Activated naive CD8-positive, alpha-beta T cell treated with anti-CD3 and anti-CD28 coated beads, Interleukin-2, amount 10 ng/mL, durations not matched to agents 7 days and 5 days (primary cell): ENCODE data around the gene ZFYVE28. TPM values are rescaled to one million over a fixed set of nuclear protein-coding genes. Genes with fewer than 3 reads are reported as not detected.

ENCODE experiments used
- ATAC-seq: fragments of 150-1000 bp; cut with Tn5 transposase; one replicate; pipeline ENCODE4 v1.10.0; 2021; ENCODE audit warnings: low read depth, moderate library complexity
- POLR2A ChIA-PET: fragments of 350-600 bp; sonication (Branson Sonifier 250); formaldehyde crosslinking; loops from one replicate; lab custom pipeline; 2021; ENCODE audit warnings: antibody characterized with exemption; lab: Charles Lee
- DNase-seq: peaks from one replicate; pipeline ENCODE4 v3.0.0; 2021
- H3K27ac Mint-ChIP-seq: one replicate; pipeline ENCODE4 v1.8.0; 2022; ENCODE audit warnings: mild to moderate bottlenecking, mixed read lengths
- H3K27me3 Mint-ChIP-seq: one replicate; pipeline ENCODE4 v1.8.0; 2022; ENCODE audit warnings: mild to moderate bottlenecking, moderate library complexity, mixed read lengths
- H3K36me3 Mint-ChIP-seq: one replicate; pipeline ENCODE4 v1.8.0; 2021; ENCODE audit warnings: mild to moderate bottlenecking, mixed read lengths
- H3K4me1 Mint-ChIP-seq: one replicate; pipeline ENCODE4 v1.8.0; 2021; ENCODE audit warnings: mixed read lengths
- H3K4me3 Mint-ChIP-seq: one replicate; pipeline ENCODE4 v1.8.0; 2022; ENCODE audit warnings: mild to moderate bottlenecking, moderate library complexity, mixed read lengths
- H3K9me3 Mint-ChIP-seq: one replicate; pipeline ENCODE4 v1.8.0; 2021; ENCODE audit warnings: mixed read lengths
- total RNA-seq, 2 experiments: library from RNA; stranded (reverse); gene quantifications; one replicate each; pipeline ENCODE4 v1.2.3, GENCODE V29; 2021

ZFYVE28 gene
- total RNA-seq, 2 experiments from 2014 or later, result 16.1 to 17.7 TPM

DNA sequence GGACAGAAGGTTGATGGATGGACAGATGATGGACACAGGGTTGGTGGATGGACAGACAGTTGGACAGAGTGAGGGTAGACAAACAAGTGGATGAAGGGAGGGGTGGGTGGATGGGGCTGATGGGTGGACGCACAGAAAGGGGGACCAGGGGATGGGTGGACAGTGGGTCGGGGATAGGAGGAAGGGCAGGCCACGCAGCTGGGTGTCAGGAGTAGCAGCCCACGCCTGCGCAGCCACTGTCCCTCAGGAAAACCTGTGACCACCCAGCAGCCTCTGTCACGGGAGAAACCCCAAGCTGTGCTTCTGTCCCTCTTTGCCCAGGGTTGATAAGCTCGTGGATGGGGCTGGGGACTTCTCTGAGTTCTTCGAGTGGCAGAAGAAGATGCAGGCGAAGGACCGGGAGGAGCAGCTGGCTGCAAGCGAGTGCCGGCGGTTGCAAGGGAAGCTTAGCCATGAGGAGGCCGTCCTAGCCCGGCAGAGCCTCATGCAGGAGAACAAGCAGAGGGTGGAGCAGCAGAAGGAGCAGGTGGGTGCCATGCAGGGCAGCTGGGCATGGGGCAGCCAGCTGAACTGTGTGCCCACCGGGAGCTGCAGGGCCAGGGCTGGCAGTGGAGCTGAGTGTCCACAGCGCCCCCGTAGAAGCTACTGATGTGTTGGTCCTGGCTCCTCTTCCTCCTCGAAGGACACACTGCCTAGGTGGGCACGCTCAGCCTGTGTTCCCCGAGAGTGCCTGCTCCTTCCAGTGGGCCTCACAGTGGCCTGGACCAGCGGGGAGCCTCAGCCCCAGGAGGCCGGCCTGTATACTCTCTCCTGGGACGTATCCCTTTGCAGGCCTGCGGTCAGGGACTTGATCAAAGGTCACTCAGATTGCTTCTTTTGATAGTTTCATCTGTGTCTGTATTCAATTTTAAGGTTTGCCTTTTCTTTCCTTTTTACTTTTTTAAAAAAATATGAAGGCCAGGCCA, 33.7 kb upstream of the ZFYVE28 start:
- DNase-seq (no peak), ATAC-seq (no peak)
- POLR2A ChIA-PET, result no interaction called here
- Mint-ChIP-seq H3K27me3 (peaks cover 9% of the 10 kb centered on the region), H3K9me3 (no peaks in the 10 kb centered on the region), H3K4me1 (no peaks in the 10 kb centered on the region), H3K36me3 (no peaks in the 10 kb centered on the region), H3K27ac (no peak overlapping the region), H3K4me3 (no peak overlapping the region)

DNA sequence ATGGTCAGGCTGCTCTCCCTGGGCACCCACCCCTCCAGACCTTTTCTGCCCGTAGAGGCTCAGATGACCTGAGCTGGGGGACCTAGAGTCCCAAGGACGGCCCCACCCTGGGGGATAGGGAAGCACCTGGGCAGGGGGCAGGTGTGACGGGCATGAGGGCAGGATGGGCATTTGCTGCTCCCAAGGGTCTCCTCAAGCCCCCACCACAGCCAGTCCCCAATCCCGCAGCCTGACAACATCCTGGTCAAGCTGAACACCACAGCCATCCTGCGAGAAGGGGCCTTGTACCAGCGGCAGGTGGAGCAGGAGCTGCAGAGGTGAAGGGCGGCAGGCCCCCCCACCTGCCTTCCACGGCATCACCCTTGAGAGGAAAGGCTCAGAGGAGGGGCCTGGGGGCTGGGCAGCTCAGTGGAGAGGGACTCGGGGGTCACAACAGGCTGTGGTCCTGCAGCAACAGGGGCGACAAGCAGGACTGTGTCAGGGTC, 32.6 kb upstream of the ZFYVE28 start:
- Mint-ChIP-seq H3K4me1 (no peaks in the 10 kb centered on the region), H3K27ac (no peak overlapping the region), H3K9me3 (no peaks in the 10 kb centered on the region), H3K27me3 (peaks cover 5% of the 10 kb centered on the region), H3K36me3 (no peaks in the 10 kb centered on the region), H3K4me3 (no peak overlapping the region)
- POLR2A ChIA-PET, result interaction anchor here (1.0 kb wide), 1 partner anchor 17 kb away, joined by 3 read pairs; no protein-coding TSS in a partner anchor
- DNase-seq (no peak), ATAC-seq (no peak)

DNA sequence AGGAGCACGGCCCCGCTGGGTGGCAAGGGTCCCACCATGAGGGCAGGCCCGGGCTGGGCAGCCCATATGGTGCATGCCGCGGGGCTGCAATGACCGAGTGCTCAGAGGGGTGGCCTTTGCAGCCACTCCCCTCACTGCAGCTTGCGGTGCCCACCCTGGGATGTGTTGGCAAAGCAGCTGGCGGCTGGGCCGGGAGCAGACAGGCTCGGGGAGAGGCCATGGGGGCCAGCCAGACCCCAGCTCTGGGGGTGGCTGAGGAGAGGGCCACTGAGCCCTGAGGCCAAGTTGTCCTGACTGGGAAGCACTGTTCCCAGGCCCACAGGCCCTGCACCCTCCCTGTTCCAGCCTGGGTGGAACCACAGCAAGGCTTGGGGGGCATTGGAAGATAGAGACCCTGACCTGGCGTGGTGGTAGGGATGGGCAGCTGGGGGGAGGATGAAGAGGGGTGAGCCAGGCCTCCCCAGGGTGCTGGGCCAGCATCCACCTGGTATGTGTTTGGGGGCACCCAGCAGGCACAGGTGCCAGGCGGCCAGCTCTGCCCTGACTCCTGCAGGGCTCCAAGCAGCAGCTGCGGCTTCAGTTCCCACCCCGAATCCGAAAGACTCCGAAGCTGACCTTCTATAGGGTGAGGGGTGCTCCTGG, 32.1 kb upstream of the ZFYVE28 start:
- DNase-seq (no peak), ATAC-seq (no peak)
- POLR2A ChIA-PET, result interaction anchor here (1.0 kb wide), 1 partner anchor 17 kb away, joined by 3 read pairs; no protein-coding TSS in a partner anchor
- H3K27ac Mint-ChIP-seq, result no peak overlapping the region
- no peaks in the 10 kb centered on the region for H3K4me1 Mint-ChIP-seq
- no peak overlapping the region for H3K4me3 Mint-ChIP-seq
- no peaks in the 10 kb centered on the region for H3K36me3 Mint-ChIP-seq
- peaks cover 5% of the 10 kb centered on the region for H3K27me3 Mint-ChIP-seq
- no peaks in the 10 kb centered on the region for H3K9me3 Mint-ChIP-seq

DNA sequence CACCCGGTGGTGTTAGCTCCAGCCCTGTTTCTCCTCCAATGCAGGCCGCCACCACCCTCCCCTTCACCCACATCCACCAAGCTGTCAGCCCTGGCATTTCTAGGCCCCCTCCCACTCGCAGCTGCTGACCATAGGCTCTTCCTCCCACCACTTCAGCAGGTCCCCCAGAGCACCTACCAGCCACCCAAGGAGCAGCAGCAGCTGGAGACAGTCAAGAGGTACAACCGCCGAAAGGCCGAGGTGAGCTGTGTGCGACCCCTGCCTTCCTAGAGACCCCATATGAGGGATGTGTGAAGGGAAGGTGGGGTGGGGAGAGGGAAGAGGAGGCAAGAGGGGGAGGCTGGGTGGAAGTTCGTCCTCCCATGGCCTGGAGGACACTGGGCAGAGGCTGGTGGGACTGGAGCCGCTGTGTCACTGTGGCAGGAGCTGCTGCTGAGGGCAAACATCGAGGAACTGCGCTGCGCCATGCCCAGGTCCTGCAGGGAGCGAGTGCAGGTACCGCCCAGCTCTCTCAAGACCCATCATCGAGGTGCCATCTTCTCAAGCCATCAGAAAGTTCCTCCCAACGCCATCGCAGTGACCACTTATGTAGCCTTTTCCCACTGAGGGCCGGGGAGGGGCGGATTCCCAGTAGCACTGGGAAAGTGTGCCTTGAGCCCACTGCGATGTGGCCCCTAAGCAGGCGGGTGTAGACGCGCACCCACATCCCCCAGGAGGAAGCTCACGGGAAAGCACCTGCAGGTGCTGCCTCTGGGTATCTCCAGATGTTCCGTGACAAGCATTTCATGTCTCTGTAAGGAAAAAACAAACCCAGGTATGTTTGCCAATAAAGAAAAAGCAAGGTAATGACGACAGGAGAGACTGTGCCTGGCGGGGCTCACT, 31.3 kb upstream of the ZFYVE28 start:
- Mint-ChIP-seq H3K4me1 (no peaks in the 10 kb centered on the region), H3K27me3 (peaks cover 5% of the 10 kb centered on the region), H3K27ac (no peak overlapping the region), H3K4me3 (no peak overlapping the region), H3K36me3 (no peaks in the 10 kb centered on the region), H3K9me3 (no peaks in the 10 kb centered on the region)
- DNase-seq, result no peak
- POLR2A ChIA-PET, result no interaction called here
- no peak for ATAC-seq

DNA sequence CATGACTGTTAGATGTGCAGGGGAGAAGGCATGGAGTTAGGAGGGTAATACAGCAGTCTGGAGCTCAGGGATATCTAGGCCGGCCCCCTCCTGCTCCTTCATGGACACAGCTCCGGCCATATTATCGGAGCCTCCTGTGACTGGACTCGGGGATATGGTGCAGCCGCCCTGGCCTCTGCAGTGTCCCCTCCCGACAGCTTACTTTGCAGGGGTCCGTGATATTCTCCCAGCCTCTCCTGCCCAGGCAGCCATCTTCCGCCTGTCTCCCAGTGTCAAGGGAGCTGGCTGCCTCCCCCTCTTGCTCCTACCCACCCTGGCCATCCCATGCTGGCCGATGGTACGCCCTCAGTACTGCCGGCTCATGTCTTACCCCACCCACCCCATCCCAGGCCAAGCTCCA, 30.6 kb upstream of the ZFYVE28 start:
- ATAC-seq, result no peak
- no peaks in the 10 kb centered on the region for H3K4me1 Mint-ChIP-seq
- H3K36me3 Mint-ChIP-seq, result no peaks in the 10 kb centered on the region
- H3K27me3 Mint-ChIP-seq, result peaks cover 5% of the 10 kb centered on the region
- POLR2A ChIA-PET, result no interaction called here
- no peaks in the 10 kb centered on the region for H3K9me3 Mint-ChIP-seq
- no peak overlapping the region for H3K4me3 Mint-ChIP-seq
- H3K27ac Mint-ChIP-seq, result no peak overlapping the region
- DNase-seq, result no peak

DNA sequence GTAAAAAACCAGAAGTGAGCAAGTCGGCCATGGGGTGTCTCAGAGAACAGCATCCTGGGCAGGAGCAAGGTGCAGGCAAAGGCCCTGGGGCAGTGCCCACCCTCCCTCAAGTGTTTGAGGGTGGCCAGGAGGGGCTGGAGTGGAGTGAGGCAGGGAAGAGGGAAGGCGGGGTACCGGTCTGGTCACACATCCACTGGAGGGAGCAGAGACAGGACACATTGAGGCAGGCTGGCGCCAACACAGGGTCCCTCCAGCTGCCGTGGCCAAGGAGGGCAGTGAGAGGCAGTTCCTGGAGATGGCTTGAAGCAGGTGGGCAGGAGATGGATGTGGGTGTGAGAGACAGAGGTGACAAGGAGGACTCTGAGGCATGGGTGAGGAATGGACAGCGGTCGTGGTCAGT, 30.1 kb upstream of the ZFYVE28 start:
- H3K9me3 Mint-ChIP-seq, result no peaks in the 10 kb centered on the region

DNA sequence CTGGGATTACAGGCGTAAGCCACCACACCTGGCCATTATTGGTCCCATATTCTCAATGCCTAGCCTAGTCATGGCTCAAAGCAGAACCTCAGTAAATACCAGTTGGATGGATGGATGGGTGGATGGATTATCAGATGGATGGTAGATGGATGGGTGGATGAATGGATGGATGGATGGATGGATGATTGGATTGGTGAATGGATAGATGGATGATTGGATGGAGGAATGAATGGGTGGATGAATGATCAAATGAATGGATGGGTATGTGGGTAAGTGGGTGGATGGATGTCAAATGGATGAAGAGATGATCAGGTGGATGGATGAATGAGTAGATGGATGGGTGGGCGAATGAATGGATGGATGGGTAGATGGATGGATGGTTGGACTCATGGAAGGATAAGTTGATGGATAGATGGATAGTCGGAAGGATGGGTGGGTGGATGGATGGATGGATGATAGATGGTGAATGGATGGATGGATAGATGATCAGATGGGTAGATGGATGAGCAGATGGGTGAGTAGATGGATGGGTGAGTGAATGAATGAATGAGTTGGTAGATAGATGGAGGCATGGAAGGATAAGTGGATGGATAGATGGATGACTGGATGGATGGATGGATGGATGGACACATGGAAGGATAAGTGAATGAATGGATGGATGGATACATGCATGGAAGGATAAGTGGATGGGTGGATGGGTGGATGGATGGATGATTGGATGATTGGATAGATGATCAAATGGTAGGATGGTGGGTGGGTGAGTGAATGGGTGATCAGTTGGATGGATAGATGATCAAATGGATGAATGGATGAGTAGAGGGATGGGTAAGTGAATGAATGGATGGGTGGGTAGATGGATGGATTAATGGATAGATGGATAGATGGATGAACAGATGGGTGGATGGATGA, 28.5 kb upstream of the ZFYVE28 start:
- no peak overlapping the region for H3K27ac Mint-ChIP-seq
- ATAC-seq, result no peak
- H3K9me3 Mint-ChIP-seq, result no peaks in the 10 kb centered on the region
- H3K27me3 Mint-ChIP-seq, result no peaks in the 10 kb centered on the region
- DNase-seq, result no peak
- POLR2A ChIA-PET, result no interaction called here
- no peaks in the 10 kb centered on the region for H3K4me1 Mint-ChIP-seq
- no peaks in the 10 kb centered on the region for H3K36me3 Mint-ChIP-seq
- H3K4me3 Mint-ChIP-seq, result no peak overlapping the region

More for the DNA sequence above, 30.1 kb upstream of the ZFYVE28 start:
- POLR2A ChIA-PET, result no interaction called here
- H3K4me1 Mint-ChIP-seq, result no peaks in the 10 kb centered on the region
- no peak overlapping the region for H3K27ac Mint-ChIP-seq
- DNase-seq (no peak), ATAC-seq (no peak)
- H3K27me3 Mint-ChIP-seq, result peaks cover 3% of the 10 kb centered on the region
- no peak overlapping the region for H3K4me3 Mint-ChIP-seq
- H3K36me3 Mint-ChIP-seq, result no peaks in the 10 kb centered on the region

DNA sequence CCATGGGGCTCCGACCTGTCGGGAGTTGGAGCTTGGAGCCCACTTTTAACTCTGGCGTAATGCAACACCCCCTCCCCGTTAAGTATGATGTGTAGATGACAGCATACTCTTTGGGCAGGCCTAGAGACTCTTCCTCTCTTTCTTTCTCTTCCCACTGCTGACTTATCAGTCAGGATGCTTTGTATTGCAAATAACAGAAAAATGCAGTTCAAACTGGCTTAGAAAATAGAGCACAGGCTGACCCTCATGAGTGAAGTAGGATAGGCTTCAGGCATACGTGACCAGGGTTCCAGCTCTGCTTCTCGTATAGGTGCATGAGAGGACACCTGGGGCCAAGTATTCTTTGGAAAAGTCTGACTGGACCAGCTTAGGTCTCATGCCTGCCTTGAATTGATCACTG, 27.1 kb upstream of the ZFYVE28 start:
- no peak for DNase-seq
- Mint-ChIP-seq H3K36me3 (no peaks in the 10 kb centered on the region), H3K4me3 (no peak overlapping the region), H3K27me3 (no peaks in the 10 kb centered on the region), H3K4me1 (peaks cover 3% of the 10 kb centered on the region), H3K9me3 (no peaks in the 10 kb centered on the region), H3K27ac (no peak overlapping the region)
- POLR2A ChIA-PET, result no interaction called here
- ATAC-seq, result no peak

DNA sequence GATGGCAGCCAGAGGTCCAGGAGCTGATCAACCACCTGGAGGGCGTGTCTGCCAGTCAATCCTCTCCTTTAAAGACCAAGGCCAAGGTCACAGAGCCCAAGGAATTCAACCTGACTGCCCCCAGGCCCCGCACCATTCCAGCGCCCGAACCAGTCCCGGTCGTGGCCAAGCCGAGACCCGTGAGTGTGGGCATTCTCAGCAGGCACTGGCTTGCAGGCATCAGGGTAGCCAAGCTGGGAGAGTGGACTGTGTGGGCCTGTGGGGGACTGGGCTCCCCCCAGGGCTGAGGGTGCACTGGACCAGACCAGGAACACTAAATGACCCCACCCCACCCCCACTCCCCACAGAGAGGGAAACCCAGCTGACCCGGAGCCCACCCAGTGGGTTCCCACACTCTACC, 26.7 kb upstream of the ZFYVE28 start:
- H3K27ac Mint-ChIP-seq, result no peak overlapping the region
- H3K4me3 Mint-ChIP-seq, result no peak overlapping the region
- no peaks in the 10 kb centered on the region for H3K27me3 Mint-ChIP-seq
- DNase-seq (no peak), ATAC-seq (no peak)
- peaks cover 3% of the 10 kb centered on the region for H3K4me1 Mint-ChIP-seq
- POLR2A ChIA-PET, result no interaction called here
- no peaks in the 10 kb centered on the region for H3K36me3 Mint-ChIP-seq
- no peaks in the 10 kb centered on the region for H3K9me3 Mint-ChIP-seq

DNA sequence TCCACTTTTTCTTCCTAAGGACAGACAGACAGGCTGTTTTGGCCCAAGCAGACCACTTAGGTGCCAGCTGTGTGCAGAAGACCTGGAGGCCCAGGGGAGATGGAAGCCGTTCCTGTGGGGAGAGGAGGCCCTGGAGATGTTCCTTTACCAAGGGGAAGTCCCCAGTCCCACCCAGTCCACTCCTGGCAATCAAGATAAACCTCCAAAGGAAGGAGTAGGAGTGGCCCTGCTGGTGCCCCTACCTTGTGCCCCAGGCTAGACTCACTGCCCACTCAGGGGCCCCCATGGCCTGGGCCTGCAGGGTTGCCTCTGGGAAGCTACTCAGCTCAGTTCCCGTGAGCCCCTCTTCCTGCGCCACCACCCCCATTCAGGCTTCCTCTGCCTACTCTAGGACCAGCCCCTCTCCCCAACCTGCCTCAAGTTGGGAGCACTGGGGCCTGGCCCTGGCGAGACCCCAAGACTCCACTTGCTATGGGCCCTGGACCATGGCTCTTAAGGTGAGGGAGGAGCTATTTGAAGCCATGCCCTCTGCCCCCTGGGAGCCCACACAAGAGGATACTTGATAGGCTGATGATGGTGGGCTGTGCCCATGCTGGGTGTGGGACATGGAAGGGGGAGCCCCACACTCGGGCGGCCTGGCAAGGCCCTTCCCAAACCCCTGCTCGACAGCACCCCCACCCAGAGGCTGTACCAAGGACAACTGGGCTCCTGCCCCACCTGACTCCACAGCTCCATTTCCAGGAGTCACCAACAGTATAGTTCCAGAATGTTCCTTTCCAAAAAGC, 25.7 kb upstream of the ZFYVE28 start:
- ATAC-seq (no peak), DNase-seq (no peak)
- H3K4me3 Mint-ChIP-seq, result no peak overlapping the region
- no peaks in the 10 kb centered on the region for H3K27me3 Mint-ChIP-seq
- H3K4me1 Mint-ChIP-seq, result peaks cover 3% of the 10 kb centered on the region
- POLR2A ChIA-PET, result no interaction called here
- no peak overlapping the region for H3K27ac Mint-ChIP-seq
- H3K9me3 Mint-ChIP-seq, result no peaks in the 10 kb centered on the region
- H3K36me3 Mint-ChIP-seq, result no peaks in the 10 kb centered on the region

DNA sequence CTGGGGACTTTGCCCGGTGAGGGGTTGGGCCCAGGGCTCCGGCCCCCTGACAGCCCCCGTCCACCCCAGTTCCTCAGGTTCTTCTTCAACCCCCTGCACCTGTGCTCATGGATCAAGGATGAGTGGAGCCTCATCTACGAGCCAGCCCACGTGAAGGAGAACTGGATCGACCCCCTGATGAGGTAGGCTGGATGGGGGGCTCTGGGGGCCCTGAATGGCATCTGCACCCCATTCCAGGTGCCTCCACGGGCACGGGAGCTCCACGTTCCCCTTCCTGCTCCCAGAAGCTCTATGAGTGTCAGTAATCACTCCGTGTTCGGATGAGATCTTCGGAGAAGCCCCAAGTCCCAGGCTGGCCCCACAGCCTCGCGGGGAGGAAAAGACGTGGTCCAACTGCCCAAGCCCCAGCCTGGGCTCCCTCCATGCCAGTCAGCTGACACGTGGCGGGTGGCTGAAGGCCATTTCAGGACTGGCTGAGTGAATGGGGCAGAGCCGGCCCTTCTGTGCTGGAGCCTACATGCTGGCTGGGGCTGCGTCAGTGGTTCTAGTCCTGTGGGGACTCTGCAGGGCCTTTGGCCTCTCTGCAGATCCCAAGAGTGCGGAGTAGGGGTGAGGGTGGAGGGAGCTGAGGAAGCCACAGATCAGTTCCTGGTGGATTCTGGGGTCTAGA, 24.8 kb upstream of the ZFYVE28 start:
- Mint-ChIP-seq H3K36me3 (no peaks in the 10 kb centered on the region), H3K9me3 (no peaks in the 10 kb centered on the region), H3K4me3 (no peak overlapping the region), H3K27me3 (no peaks in the 10 kb centered on the region), H3K4me1 (peaks cover 3% of the 10 kb centered on the region), H3K27ac (no peak overlapping the region)
- POLR2A ChIA-PET, result no interaction called here
- DNase-seq, result no peak
- ATAC-seq, result no peak
